Gastroesophageal sphincter (tissue), 3 donors: ENCODE data around the gene PLAA.

ENCODE experiments used
- CTCF ChIP-seq, 4 experiments: fragments of 200-600 bp in 2 of 4; fragments of 450-650 bp in 2 of 4; sonication (generic) in 1 of 4; IDR thresholded peaks; one replicate each; pipeline ENCODE4 v1.5.1; 2017 to 2019; ENCODE audit warnings: antibody characterized with exemption in 4 of 4, mild to moderate bottlenecking in 2 of 4, moderate library complexity in 2 of 4
- EP300 ChIP-seq: sonication (generic); formaldehyde crosslinking; IDR thresholded peaks from one replicate; pipeline ENCODE4 v1.6.1; 2017; ENCODE audit warnings: antibody characterized with exemption, mild to moderate bottlenecking

GRCh38 chr9:26904671-26905070, 42.4 kb downstream of the PLAA start:
- TF ChIP-seq CTCF (IDR thresholded peaks at IDR 0.05) (no peak), EP300 (no peak)
